ENCODE results near the gene NKD2.

GRCh38 chr5:1074816-1075554 lies 66.4 kb downstream of the NKD2 start:
- TF ChIP-seq CTCF (IDR thresholded peaks at IDR 0.05; ENCODE audit: insufficient read depth, low read depth, low read length): no peak
- TF ChIP-seq EZH2 (IDR thresholded peaks at IDR 0.05; ENCODE audit: insufficient read depth, low read length): no peak

Measured in astrocyte (in vitro differentiated cells and primary cell).